Measurements from ENCODE around the gene SLC25A20.
"Not testable (repeated sequence)": the region's sequence is repeated elsewhere in the genome, so short reads cannot be mapped to it uniquely, and the experiment has no call there.

SLC25A20 gene, protein sequence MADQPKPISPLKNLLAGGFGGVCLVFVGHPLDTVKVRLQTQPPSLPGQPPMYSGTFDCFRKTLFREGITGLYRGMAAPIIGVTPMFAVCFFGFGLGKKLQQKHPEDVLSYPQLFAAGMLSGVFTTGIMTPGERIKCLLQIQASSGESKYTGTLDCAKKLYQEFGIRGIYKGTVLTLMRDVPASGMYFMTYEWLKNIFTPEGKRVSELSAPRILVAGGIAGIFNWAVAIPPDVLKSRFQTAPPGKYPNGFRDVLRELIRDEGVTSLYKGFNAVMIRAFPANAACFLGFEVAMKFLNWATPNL

DNA sequence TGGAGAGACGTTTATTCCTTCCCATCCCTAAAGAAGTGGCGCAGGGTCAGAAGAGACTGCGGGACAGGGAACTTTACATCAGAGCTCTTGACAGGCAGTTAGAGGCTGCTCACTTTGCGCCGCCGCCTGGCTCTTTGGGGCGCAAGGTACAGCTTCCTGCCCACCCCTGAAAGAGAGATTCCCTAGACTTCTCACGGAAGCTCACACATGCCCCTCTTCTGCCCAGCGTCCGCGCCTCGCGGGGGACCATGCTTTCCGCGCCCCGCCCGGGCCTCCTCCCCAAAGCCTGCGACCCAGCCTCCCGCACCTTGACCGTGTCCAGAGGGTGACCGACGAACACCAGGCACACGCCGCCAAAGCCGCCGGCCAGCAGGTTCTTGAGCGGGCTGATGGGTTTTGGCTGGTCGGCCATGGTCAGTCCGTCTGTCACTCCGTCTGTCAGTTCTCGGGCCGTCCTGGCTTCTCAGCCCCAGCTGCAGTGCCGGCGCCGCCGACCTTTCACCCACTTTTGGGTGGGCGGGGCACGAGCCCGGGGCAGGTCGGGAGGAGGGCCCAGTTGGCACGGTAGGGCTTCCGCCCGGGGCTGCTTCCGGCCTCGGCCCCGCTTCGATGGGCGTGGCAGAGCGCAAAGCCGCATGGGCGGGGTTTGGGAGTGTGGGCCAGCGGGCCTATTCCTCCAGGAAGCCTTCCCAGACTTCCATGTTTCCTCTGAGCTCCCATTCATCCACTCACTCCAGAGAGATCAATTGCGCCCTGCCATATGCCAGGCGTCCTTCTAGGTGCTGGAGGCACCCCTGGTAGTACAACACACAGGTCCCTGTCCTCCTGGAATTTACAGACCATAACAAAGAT is at the start of gene SLC25A20:
TSS of gene SLC25A20 (minus strand) at position 500 of the 852 bp plus-strand sequence. CDS start at position 412, 88 bp downstream.
- no peak for DNase-seq

DNA sequence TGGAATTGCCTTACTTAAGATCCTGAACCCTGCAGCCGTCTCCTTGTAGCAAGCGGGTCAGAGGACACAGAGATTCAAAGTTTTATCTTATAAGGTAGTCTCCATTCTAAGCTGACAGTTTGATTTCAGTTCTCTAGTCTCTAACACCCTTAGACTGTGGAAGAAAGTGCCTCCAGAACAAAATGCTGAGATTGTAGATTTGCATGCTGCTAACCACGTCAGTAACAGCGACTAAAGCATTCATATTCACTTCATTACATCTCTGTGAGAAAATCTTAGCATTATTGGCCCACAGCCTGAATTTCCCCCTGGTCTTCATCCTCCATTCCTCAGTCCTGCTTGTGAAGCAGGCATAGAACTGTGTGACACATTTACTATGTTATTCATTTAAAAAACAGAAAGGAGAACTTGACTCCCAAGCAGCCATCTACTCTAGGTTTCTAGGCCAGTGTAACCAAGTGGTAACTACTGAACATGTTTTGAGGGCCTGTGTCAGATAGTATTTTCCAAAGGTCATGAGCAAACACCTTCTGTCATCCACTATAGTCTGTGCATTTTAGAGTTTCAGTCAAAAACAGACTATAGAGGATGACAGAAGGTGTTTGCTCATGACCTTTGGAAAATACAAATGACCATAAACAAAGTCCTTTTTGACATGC is 47.3 kb upstream of the SLC25A20 start:
- DNase-seq, result no peak

DNA sequence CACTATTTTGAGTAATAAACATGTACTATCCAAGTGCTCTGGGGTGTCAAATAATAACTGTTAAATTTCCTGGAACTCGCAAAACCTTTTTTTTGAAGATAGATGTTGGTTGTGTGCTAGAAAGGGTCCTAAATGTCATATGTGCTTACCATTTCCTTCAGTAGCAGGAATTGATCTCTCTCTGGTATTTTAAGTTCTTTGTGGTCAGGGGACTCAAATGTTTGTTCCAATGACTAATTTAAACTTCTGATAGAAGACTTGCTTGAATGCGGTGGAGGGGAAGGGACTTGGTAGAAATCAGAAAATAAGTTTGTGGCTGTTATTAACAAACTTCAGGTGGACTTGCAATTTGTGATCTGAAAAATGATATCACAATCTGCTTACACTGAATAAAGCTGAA is 46.8 kb upstream of the SLC25A20 start:
- DNase-seq, result no peak

DNA sequence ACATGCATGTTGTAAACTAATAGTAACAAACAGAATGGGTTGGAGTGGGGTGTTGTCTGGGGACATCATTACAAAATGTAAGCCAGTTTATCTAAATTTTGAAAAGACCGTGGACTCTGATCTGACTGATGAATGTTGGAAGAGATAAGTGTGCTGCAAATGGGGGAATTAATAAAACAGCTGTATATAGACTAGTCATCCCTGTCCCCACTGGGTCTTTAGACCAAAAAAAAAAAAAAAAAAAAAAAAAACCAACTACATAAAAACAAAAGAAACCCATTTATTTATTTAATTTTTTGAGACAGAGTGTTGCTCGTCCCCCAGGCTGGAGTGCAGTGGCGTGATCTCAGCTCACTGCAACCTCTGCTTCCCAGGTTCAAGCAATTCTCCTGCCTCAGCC is 40.0 kb upstream of the SLC25A20 start:
- DNase-seq, result no peak

DNA sequence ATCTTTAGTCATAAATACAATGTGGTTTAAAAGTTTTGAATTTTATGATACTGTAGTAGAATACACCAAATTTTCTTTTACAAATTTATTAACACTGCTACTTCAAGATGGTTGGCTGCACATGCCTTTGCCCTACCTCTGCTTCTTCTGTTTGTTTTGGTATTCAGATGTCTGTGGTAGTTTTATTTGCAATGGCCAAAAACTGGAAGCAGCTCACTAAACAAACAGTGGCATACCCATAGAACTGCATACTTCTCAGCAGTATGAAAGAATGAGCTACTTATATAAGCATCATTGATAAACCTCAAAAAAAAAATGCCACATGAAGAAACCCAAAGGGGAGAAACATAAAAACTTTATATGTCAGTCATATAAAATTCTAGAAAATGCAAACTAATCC is 39.5 kb upstream of the SLC25A20 start:
- no peak for DNase-seq

DNA sequence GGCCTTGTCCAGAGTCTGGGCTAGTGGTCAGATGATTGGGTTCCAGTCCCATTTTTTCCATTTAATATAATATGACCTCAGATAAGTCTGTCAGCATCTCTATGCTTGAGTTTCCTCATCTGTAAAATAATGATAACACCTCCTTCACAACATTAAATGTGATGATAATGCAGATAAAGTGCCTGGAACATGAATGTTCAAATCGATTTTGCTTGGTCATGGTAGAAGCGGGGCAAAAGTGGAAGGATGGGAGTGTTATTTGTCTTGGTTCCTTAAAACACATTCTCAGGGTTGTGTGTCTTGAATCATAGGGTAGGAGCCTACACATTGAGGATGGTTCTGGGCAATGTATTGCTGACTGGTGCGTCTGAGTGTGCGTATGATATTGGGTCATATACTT is 36.8 kb upstream of the SLC25A20 start:
- no peak for DNase-seq

DNA sequence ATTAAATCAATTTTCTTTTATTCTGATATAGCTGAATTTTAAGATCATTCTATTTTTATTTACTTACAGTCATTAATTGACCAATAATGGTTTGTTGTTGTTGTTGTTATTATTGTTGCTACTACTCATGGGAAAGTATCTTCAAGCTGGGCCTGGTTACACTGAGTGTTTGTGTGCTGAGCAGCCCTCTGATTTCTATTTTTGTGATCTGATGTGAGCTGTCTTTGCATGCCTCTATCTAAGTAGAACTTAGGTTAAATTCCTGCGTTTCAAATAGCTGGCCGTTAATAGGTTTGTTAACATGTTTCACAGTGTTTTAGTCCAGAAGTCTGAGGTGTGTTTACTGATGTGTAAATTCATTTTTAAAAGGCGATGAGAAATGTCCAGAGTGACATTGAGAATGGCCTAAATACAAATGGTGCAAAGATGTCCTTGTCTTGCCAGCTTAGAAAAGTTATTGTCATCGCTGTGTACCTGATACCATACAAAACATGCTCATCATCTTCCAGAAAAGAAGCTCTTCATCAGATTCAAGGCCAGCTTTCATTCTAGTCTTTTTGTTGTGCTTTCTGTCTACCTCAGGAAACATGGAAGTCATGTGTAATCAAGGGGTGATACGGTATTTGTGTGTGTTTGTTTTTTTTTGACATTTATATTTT is 35.8 kb upstream of the SLC25A20 start:
- DNase-seq, result no peak

DNA sequence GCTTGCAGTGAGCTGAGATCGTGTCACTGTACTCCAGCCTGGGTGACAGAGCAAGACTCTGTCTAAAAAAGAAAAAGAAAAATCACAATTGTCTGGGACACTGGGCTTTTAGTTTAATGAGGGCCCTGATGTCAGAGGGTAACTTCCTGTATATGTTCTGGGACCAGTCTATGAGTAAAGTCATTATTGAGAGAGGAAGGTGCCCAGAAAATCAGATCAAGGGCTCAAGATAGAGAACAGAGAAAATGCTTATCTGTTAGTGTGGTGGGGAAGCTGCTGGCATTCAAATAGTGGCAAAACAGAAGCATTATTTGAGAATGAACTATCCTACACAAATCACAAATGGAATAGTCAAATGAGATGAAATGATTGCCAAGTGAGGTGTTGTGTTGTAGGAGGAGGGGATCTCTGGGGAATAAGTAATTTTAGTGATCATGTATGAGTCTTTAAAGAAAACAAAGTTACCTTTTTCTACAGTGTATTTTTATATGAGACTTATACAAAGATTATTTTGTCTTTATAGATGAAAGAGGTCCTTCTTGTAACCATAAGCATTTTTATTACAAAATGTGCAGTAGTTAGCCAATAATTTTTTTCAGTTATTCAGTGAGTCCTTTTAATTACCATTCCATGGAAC is 33.4 kb upstream of the SLC25A20 start:
- DNase-seq, result no peak

DNA sequence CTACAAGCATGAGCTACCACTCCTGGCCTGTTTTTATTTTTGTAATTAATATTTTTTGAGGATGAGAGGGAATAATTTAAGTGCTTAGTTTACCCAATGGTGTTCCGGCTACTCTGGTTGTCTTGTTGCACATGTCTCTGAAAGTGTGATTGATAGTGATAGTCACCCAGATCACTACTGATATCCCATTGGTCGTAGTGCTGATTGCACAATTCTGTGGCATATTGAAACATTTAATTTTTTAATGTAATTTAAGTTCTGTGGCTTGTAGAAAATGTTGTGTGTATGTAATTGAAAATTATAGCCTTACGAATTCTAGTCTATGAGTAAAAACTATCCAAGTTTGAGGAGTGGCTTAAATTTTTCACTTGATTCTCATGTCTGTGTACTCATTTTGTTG is 31.9 kb upstream of the SLC25A20 start:
- DNase-seq, result no peak

DNA sequence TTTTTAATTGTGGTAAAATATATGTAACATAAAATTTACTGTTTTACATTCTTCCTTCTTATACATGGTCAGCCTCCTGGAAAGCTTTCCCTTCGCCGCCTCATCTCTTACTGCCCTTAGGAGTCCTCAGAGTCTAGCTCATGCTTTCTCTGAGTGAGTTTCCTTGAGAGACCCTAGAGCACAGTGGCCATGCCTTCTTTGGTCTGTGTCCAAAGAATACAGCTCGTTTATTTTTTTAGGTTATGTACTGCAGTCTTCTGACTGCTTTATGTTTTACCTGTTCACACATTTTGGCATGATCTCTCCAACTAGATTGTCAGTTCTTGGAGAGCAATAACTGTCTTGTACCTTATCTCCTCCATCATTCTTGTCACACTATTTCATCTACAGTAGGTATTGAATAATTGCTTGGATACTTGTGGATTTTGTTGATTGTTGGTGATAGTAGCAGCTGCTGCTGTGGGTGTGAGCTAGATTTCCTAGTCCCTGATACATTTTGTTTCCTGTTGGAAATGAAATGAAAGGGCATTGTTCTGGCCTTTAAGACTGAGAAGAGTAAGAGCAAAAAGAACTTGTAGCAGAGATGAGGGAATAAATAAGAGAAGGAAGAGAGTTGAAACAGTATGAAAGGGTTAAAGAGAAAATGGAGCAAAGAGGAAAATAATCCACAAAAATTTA is 30.8 kb upstream of the SLC25A20 start:
- DNase-seq, result no peak

DNA sequence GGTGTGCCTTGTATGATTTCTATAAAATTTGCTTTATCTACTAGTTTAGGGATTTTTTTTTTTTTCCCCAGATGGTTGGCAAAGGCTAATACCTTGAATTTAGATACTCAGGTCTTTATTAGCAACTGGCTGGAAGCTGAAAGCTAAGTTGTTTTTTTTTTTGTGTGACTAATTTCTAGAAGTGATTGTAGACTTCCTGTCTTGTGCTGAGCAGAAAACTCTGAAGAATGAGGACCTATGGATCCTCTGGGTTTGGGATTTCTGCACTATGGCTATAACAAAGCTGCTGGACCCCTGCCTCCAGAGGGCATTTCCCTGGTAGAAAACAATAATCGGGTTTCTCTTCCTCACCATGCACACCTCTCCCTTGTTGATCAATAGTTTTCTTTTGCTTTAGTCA is 30.0 kb upstream of the SLC25A20 start:
- DNase-seq, result no peak

DNA sequence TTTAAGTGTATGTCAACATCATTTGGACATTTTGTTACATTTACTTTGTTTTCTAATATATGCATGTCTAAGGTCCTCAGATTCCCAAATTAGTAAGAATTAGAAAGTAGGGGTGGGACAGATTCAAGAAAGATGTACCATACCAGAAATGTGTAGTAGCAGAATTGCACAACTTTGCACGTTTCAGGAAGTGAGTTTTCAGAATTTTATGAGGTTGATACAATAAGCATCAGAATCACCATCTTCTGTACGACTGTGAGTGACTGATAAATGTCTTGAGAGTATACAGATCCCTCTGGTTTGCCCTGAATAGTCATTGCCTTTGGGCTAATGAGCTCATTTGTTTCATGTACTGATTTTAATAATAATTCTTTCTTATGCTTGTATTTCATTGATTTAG is 29.2 kb upstream of the SLC25A20 start:
- DNase-seq, result no peak

DNA sequence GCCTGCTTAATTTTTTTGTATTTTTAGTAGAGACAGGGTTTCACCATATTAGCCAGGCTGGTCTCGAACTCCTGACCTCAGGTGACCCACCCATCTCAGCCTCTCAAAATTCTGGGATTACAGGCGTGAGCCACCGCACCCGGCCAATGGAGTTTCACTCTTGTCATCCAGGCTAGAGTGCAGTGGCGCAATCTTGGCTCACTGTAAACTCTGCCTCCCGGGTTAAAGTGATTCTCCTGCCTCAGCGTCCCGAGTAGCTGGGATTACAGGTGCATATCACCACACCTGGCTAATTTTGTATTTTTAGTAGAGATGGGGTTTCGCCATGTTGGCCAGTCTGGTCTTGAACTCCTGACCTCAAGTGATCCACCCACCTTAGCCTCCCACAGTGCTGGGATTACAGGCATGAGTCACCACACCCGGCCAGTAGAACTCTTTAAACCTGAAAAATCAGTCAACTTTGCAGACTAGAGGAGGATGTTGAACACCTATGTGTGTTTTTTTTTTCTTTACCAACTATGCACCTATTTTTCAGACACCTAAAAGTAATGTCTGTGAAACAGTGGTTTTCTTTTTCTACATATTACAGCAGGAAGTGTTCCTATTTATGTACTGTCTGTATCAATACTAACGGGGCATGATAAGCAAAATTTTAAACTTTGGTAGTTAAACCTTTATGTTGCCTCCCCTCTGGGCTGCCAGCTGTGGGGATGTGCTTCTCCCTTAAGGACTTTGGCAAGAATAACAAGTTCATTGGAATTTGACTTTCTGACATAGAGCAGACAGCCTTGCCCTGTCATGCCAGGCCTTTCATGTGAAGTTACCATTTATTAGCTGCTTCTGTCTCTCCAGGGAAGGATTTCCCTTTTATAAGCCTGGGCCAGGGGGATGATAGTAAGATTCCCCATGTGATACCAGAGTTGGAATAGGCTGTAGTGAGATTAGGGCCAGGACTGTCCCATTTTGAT is 28.0 kb upstream of the SLC25A20 start:
- DNase-seq, result no peak

DNA sequence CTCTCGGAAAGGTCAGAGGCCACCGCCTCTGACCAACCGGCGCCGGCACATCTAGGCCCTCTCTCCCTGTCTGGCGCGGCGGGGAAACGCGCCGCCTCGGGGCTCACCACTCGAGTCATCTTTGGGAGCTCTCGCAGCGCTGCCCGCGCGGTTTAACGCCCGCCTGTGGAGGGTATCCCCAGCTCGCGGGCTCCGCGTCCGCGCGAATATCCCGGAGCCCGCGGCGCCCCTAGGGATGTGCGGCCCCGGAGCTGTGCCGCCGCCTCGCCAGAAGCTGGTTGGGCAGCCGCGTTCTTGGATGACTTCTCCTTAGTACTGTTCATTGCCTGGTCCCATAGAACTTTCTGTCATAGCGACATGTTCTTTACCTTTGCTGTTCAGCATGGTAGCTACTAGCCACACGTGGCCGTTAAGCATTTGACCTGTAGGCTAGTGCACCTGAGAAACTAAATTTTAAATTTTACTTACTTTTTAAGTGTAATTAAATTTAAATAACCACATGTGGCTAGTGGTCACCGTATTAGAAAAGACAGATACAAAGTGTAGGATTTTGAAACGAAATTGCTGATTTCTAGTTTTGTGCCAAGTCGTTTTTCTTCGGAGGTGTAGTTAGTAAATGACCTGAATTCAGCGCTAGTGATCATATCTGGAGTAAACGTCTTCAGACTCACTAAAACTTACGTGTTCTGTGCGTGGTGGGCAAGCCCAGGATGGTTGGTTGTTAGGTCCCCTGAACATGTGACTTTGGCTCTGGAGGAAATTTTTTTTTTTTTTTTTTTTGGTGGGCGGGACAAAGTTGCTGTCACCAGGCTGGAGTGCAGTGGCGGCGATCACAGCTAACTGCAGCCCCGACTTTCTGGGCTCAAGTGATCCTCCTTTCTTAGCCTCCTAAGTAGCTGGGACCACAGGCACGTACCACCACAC is 20.8 kb upstream of the SLC25A20 start:
- DNase-seq, result no peak

DNA sequence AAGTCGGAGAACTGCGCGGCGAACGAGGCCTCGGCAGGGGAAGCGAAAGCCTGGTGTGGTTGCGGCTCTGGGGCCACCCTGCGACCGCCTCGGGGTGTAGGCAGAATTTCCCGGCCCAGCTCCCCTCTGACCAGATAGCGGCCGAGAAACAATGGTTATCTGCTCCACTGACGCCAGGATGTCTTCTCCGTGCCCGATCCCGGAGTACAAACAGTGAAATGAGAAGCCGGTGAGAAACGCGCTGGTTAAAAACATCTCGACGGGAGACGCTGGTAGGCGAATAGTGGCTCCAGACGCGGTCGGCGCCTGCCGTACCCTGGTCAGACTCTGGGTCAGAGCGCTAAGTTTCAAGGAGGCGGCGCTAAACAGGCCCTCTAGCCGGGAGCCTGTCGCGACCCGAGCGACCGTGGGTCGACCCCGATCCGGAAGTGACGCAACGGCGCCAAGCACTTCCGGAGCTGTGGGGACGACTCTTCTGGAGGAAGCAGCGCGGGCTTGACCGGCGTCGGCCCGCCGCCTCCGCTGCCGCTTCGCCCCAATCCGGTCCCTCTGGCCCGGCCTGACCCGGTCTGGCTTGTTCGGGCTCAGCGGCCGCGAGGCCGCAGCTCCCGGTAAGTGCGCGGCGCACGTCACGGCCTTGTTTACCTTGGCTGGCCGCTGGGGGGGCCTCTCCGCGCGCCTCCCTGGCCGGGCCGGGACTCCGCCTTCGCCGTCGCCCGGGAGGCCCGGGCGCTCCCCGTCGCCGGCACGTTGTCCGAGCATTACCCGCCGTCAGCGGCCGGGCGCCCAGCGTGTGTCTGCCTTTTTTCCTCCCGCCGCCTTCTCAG is 19.9 kb upstream of the SLC25A20 start, which contains the start of gene ARIH2:
TSS of gene ARIH2 (plus strand) at position 455 of the 827 bp plus-strand sequence. CDS start 8,717 bp downstream, outside the sequence.
- no peak for DNase-seq

DNA sequence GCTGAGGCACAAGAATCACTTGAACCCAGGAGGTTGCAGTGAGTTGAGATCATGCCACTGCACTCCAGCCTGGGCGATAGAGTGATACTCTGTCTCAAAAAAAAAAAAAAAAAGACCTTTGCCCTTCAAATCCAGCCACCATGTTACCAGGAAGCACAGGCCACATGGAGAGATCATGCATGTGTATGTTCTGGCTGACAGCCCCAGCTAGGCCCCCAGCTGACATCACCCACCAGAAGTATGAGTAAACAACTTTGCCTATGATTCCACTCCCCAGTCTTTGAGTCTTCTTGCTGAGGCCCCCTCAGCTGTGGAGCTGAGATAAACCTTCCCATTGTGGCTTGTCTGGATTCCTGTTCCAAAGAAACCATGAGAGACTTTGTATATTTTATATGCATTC is 16.6 kb upstream of the SLC25A20 start:
- DNase-seq, result no peak

DNA sequence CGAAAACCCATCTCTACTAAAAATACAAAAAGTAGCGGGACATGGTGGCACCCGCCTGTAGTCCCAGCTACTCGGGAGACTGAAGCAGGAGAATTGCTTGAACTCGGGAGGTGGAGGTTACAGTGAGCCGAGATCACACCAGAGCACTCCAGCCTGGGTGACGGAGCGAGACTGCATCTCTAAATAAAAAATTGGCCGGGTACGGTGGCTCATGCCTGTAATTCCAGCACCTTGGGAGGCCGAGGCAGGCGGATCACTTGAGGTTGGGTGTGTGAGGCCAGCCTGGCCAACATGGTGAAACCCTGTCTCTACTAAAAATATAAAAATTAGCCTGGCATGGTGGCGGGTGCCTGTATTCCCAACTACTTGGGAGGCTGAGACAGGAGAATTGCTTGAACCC is 8.3 kb upstream of the SLC25A20 start:
- DNase-seq, result not testable (repeated sequence)

DNA sequence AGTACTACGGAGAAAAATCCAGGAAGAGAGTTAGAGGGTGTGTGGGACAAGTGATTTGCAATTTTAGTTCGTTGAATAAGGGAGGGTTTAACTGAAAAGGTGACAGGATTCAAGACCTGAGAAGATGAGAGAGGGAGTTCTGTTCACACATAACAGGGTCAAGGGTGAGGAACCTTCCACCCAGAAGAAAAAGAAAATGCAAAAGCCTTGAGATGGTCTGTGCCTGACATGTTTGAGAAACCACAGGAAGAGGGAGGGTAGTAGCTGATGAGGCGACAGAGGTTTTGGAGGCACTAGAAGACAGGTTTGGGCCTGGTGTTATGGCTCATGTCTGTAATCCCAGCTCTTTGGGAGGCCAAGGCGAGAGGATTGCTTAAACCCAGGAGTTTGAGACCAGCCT is 591 bp upstream of the SLC25A20 start:
- no peak for DNase-seq

Data from NCI-H2081 treated with DMSO at 0.1 percent for 48 hours (cell line).